Large intestine (tissue), 3 donors: ENCODE results near the gene DCAF6. TPM values are rescaled to one million over a fixed set of nuclear protein-coding genes. Genes with fewer than 3 reads are reported as not detected.
"Not testable (repeated sequence)": the region's sequence is repeated elsewhere in the genome, so short reads cannot be mapped to it uniquely, and the experiment has no call there.

ENCODE experiments used
- DNase-seq, 2 donors: peaks; one replicate each; pipeline versions ENCODE4 v3.0.0 to v3.0.0-alpha.2; 2013
- H3K27ac ChIP-seq: one replicate; pipeline ENCODE4 v1.5.1; 2013; ENCODE audit warnings: low read length
- H3K27me3 ChIP-seq: 2 replicates; pipeline ENCODE4 v1.6.1; 2013; ENCODE audit warnings: low read length; ENCODE audit not compliant: control insufficient read depth, insufficient read depth
- H3K36me3 ChIP-seq: 2 replicates; pipeline ENCODE4 v1.6.1; 2013; ENCODE audit warnings: low read length; ENCODE audit not compliant: control insufficient read depth, insufficient read depth
- H3K4me1 ChIP-seq: one replicate; pipeline ENCODE4 v1.6.1; 2013; ENCODE audit warnings: low read length; ENCODE audit not compliant: control insufficient read depth, insufficient read depth
- H3K4me3 ChIP-seq: one replicate; pipeline ENCODE4 v1.5.1; 2013; ENCODE audit warnings: low read length
- H3K9me3 ChIP-seq: one replicate; pipeline ENCODE4 v1.6.1; 2013; ENCODE audit warnings: mild to moderate bottlenecking, low read depth, low read length, moderate library complexity; ENCODE audit not compliant: control insufficient read depth
- WGBS: methylation state at CpG from one replicate; pipeline ENCODE4 v1.1.5; 2013; ENCODE audit warnings: low lambda C conversion rate; ENCODE audit not compliant: insufficient coverage; 5-methylcytosine and 5-hydroxymethylcytosine counted together
- polyA plus RNA-seq: library from polyadenylated mRNA; unstranded; fragments of 120-200 nt; gene quantifications from one replicate; pipeline ENCODE4 v1.2.1, GENCODE V29; 2013

The DCAF6 gene
- polyA plus RNA-seq, 1 donor, result 54.7 TPM

- Histone ChIP-seq H3K27ac (no peak overlapping the region), H3K4me1 (no peaks in the 10 kb centered on the region), H3K27me3 (no peaks in the 10 kb centered on the region), H3K4me3 (no peak overlapping the region), H3K9me3 (no peaks in the 10 kb centered on the region), H3K36me3 (peaks cover 15% of the 10 kb centered on the region)
- WGBS, result no CpG with 5 or more reads among the region's 1 CpG
- no peak for DNase-seq
Measured at GRCh38 chr1:168050880-168051279, 114.4 kb downstream of the DCAF6 start.

GRCh38 chr1:168053681-168054080, 117.2 kb downstream of the DCAF6 start:
- no peaks in the 10 kb centered on the region for H3K4me1 ChIP-seq
- no peaks in the 10 kb centered on the region for H3K27me3 ChIP-seq
- no peak overlapping the region for H3K4me3 ChIP-seq
- no peaks in the 10 kb centered on the region for H3K9me3 ChIP-seq
- WGBS, result no CpG with 5 or more reads among the region's 2 CpGs
- no peak overlapping the region for H3K27ac ChIP-seq
- DNase-seq, result no peak
- H3K36me3 ChIP-seq, result peaks cover 13% of the 10 kb centered on the region

GRCh38 chr1:168054117-168054516, 117.6 kb downstream of the DCAF6 start:
- Histone ChIP-seq H3K36me3 (peaks cover 15% of the 10 kb centered on the region), H3K27ac (no peak overlapping the region), H3K4me1 (no peaks in the 10 kb centered on the region), H3K9me3 (no peaks in the 10 kb centered on the region), H3K27me3 (no peaks in the 10 kb centered on the region), H3K4me3 (no peak overlapping the region)
- no peak for DNase-seq
- no CpG with 5 or more reads among the region's 3 CpGs for WGBS

- not testable (repeated sequence) for H3K4me1 ChIP-seq, H3K27me3 ChIP-seq, H3K4me3 ChIP-seq, H3K9me3 ChIP-seq, DNase-seq, H3K27ac ChIP-seq
- peaks cover 25% of the 10 kb centered on the region for H3K36me3 ChIP-seq
- 71% methylated on average over 1 of the region's 35 CpGs for WGBS
Measured at GRCh38 chr1:168056152-168056551, 119.7 kb downstream of the DCAF6 start.

- Histone ChIP-seq H3K9me3 (no peaks in the 10 kb centered on the region), H3K4me1 (no peaks in the 10 kb centered on the region), H3K27ac (no peak overlapping the region), H3K4me3 (no peak overlapping the region), H3K27me3 (no peaks in the 10 kb centered on the region), H3K36me3 (peaks cover 25% of the 10 kb centered on the region)
- no peak for DNase-seq
- WGBS, result 100% methylated on average over 1 of the region's 1 CpG
Measured at GRCh38 chr1:168057355-168057754, 120.9 kb downstream of the DCAF6 start.

GRCh38 chr1:168057921-168058320, 121.4 kb downstream of the DCAF6 start:
- no peak for DNase-seq
- Histone ChIP-seq H3K4me3 (no peak overlapping the region), H3K36me3 (peaks cover 22% of the 10 kb centered on the region), H3K27me3 (no peaks in the 10 kb centered on the region), H3K4me1 (no peaks in the 10 kb centered on the region), H3K9me3 (no peaks in the 10 kb centered on the region), H3K27ac (no peak overlapping the region)
- 100% methylated on average over 2 of the region's 2 CpGs for WGBS

GRCh38 chr1:168064216-168064615, 127.7 kb downstream of the DCAF6 start:
- Histone ChIP-seq H3K9me3 (no peaks in the 10 kb centered on the region), H3K4me1 (no peaks in the 10 kb centered on the region), H3K27me3 (no peaks in the 10 kb centered on the region), H3K27ac (no peak overlapping the region), H3K4me3 (no peak overlapping the region), H3K36me3 (peaks cover 26% of the 10 kb centered on the region)
- DNase-seq, result no peak
- WGBS, result no CpG with 5 or more reads among the region's 1 CpG

- no peak overlapping the region for H3K4me3 ChIP-seq
- no peak overlapping the region for H3K27ac ChIP-seq
- H3K9me3 ChIP-seq, result no peaks in the 10 kb centered on the region
- no CpG with 5 or more reads among the region's 3 CpGs for WGBS
- no peaks in the 10 kb centered on the region for H3K4me1 ChIP-seq
- H3K36me3 ChIP-seq, result peaks cover 23% of the 10 kb centered on the region
- DNase-seq, result no peak
- H3K27me3 ChIP-seq, result no peaks in the 10 kb centered on the region
Measured at GRCh38 chr1:168065506-168065905, 129.0 kb downstream of the DCAF6 start.

GRCh38 chr1:168069384-168069783, 132.9 kb downstream of the DCAF6 start:
- Histone ChIP-seq H3K36me3 (peaks cover 45% of the 10 kb centered on the region), H3K27ac (no peak overlapping the region), H3K9me3 (no peaks in the 10 kb centered on the region), H3K4me3 (no peak overlapping the region), H3K27me3 (no peaks in the 10 kb centered on the region), H3K4me1 (no peaks in the 10 kb centered on the region)
- 97% methylated on average over 2 of the region's 3 CpGs for WGBS
- DNase-seq, result no peak

- peaks cover 37% of the 10 kb centered on the region for H3K36me3 ChIP-seq
- DNase-seq, result no peak
Measured at GRCh38 chr1:168079761-168080160, 143.3 kb downstream of the DCAF6 start.

GRCh38 chr1:168081373-168082007, 145.0 kb downstream of the DCAF6 start:
- Histone ChIP-seq H3K9me3 (no peaks in the 10 kb centered on the region), H3K4me3 (no peak overlapping the region), H3K27ac (no peak overlapping the region), H3K36me3 (peaks cover 28% of the 10 kb centered on the region), H3K4me1 (peaks cover 3% of the 10 kb centered on the region), H3K27me3 (no peaks in the 10 kb centered on the region)
- no peak for DNase-seq
- 80% methylated on average over 1 of the region's 4 CpGs for WGBS

More at GRCh38 chr1:168079761-168080160, 143.3 kb downstream of the DCAF6 start:
- Histone ChIP-seq H3K27me3 (no peaks in the 10 kb centered on the region), H3K4me1 (peaks cover under 1% of the 10 kb centered on the region), H3K4me3 (no peak overlapping the region), H3K9me3 (no peaks in the 10 kb centered on the region), H3K27ac (no peak overlapping the region)
